ENCODE measurements around the gene POLDIP3.
A peak's percentile ranks its signal among the peaks of the same experiment; 100 is the strongest.
"Not testable (repeated sequence)": the region's sequence is repeated elsewhere in the genome, so short reads cannot be mapped to it uniquely, and the experiment has no call there.

Gene POLDIP3

GRCh38 chr22:42617155-42617983, 2.7 kb upstream of the POLDIP3 start:
- DNase-seq (ENCODE audit: low spot score), result no peak

DNA sequence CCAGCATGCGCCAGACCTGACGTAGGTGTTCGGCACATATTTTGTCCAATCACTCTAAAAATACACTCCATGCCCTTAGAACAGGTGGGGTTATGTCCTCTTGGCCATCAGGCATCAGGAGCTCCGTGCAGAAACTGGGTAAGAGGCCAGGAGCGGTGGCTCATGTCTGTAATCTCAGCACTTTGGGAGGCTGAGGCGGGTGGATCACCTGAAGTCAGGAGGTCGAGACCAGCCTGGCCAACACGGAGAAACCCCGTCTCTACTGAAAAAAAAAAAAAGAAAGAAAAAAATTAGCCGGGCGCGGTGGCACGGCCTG, 1.1 kb upstream of the POLDIP3 start:
- not testable (repeated sequence) for DNase-seq (ENCODE audit: low spot score)

GRCh38 chr22:42615092-42615859, 593 bp upstream of the POLDIP3 start:
- peak; percentile 91 for DNase-seq (ENCODE audit: low spot score)

- DNase-seq (ENCODE audit: low spot score), result no peak
Observed at GRCh38 chr22:42613872-42614301, 796 bp downstream of the POLDIP3 start.

- DNase-seq (ENCODE audit: low spot score), result no peak
Observed at GRCh38 chr22:42612336-42612735, 2.3 kb downstream of the POLDIP3 start.

GRCh38 chr22:42611051-42611450, 3.6 kb downstream of the POLDIP3 start:
- no peak for DNase-seq (ENCODE audit: low spot score)

GRCh38 chr22:42610186-42610585, 4.5 kb downstream of the POLDIP3 start:
- no peak for DNase-seq (ENCODE audit: low spot score)

DNA sequence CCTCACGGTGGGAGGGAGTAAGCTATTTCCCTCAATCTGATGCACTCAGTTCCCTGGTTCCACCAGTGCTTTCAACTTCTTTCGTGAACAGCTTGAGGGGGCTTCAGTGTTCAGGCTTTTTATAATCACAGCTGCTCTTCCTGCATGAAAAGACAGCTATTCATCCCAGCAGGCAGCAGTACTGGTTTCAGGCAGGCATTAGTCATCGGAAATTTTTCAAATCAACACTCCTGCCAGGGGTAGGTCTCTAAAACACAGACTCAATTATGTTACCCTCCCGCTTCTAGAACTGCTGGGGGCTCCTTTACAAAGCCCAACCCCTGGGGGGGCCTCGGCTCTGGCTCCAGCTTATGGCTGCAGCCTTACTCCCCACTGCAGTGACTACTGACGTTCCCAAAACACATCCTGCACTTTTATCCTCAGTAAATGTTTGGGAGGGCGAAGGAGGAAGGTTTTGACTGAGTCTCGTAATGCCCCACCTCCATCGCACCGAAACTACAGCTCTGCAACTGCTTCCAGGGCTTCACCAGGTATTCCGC, 5.8 kb downstream of the POLDIP3 start:
- peak; percentile 67 for DNase-seq (ENCODE audit: low spot score)

GRCh38 chr22:42608136-42608822, 6.4 kb downstream of the POLDIP3 start:
- no peak for DNase-seq (ENCODE audit: low spot score)

GRCh38 chr22:42607641-42608040, 7.0 kb downstream of the POLDIP3 start:
- DNase-seq (ENCODE audit: low spot score), result not testable (repeated sequence)

DNA sequence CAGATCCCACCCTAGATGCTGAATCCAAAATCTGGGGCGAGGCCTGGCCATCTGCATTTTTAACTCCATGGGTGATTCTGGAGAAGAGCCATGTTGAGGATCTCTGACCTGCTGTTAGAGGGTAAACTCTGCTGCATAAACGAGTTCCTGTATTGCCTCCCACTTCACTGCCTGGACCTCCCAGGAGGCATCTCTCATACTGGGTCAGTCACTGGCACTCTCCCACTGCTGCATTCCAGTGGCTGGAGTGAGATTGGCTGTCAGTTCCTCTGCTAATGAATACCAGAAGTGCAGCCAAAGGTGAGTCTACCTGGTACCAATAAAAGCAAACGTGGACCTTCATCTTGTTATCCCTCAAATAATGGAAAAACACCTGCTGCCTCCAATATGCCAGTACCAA, 10.3 kb downstream of the POLDIP3 start:
- DNase-seq (ENCODE audit: low spot score), result no peak

- DNase-seq (ENCODE audit: low spot score), result no peak
Observed at GRCh38 chr22:42603427-42603826, 11.3 kb downstream of the POLDIP3 start.

DNA sequence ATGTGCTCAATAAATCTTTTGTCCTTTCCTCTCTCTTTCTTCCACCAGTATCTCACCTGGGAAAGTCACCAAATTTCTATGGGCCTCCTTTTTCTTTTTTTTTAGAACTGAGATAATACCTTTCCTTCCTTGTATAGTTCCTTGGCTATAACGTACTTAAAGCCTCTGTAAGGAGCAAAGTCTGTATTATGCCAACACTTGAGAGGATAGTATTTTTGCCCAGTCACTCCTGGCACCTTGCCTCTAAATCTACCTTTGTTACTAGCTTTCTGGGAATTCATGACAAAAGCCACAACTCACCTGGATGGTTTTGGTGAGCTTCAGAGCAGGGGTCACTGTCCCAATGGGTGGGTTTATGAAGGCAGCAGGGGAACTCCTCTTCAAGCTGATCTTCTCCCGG, 12.2 kb downstream of the POLDIP3 start:
- DNase-seq (ENCODE audit: low spot score), result no peak

- no peak for DNase-seq (ENCODE audit: low spot score)
Observed at GRCh38 chr22:42601879-42602465, 12.7 kb downstream of the POLDIP3 start.

GRCh38 chr22:42596863-42597530, 17.7 kb downstream of the POLDIP3 start:
- DNase-seq (ENCODE audit: low spot score), result no peak

DNA sequence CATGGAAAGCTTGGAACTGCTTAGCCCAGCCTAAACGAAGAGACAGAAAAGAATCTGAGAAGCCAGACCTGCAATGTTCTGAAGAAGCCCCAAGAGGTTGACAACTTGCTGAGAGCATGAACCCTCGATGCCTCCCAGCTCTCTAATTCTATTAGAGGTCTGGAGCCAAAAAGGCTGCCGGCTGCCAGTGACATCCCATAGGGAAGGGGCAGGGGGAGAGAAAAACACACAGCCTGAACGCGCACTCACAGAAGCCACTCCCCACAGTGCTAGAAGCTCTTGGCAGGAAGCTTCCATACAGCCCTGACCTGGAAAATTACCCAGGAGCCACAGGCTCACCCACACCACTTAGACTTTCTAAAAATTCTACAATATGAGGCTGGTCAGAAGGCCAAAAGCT, 18.3 kb downstream of the POLDIP3 start:
- DNase-seq (ENCODE audit: low spot score), result no peak

DNA sequence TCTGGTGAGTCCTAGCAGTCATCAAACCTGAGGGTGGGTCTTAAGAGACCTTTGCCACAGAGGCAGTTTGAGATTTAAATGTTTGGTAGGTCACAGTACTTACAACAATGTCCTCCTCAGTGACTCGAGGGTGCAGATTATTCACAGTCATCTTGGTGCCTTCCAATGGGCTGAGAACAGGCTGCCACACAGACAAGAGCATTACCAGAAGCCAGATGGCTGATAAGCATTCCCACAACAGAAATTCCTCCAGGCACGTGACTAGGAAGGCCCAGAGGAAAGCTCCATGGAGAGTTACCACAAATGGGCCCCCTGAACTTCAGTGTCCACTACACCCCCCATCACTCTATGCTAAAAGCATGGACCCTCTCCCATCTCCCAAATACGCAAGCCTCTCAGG, 19.2 kb downstream of the POLDIP3 start:
- no peak for DNase-seq (ENCODE audit: low spot score)

DNA sequence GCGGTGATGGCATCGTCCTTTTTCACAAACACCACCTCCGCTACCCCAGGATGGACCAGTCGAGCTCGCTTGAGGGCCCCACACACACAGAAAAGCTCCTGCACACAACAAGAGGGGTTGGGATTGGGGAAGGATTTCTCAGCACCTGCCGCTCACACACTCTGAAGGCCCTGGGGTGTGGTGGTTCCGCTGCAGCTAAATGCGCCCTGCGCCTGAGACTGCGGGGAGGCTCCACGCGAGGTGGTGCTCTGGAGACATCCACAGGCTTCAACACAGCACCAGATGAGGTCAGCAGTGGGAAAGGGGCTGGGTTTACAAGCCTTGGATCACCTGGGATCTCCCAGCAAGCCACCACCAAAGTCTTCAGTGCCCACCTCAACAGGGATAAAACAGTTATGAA, 22.7 kb downstream of the POLDIP3 start:
- no peak for DNase-seq (ENCODE audit: low spot score)

- no peak for DNase-seq (ENCODE audit: low spot score)
Observed at GRCh38 chr22:42587588-42588175, 27.0 kb downstream of the POLDIP3 start.

DNA sequence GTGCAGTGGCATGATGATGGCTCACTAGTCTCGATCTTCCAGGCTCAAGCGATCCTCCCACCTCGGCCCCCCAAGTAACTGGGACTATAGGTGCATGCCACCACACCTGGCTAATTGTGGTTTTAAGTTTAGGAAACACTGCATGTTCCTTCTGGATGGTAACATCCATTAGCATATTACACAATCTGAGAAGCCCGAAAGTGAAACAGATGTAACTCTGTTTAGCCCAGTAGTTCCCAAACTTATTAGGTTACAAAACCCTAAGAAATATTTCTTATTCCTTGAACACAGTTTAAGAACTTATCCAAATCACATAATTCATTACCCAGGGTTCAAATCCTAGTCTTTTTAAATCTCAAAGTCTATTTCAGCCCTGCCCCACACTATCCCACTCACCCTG, 28.3 kb downstream of the POLDIP3 start:
- DNase-seq (ENCODE audit: low spot score), result no peak

- DNase-seq (ENCODE audit: low spot score), result no peak
Observed at GRCh38 chr22:42585096-42585495, 29.6 kb downstream of the POLDIP3 start.
